ENCODE data around the gene TCF4. TPM values are rescaled to one million over a fixed set of nuclear protein-coding genes. Genes with fewer than 3 reads are reported as not detected.
A peak's percentile ranks its signal among the peaks of the same experiment; 100 is the strongest.

Gene TCF4
- polyA plus RNA-seq, 1 of the 3 experiments (the other 2 are of a cell fraction), result 39.1 TPM

- TF ChIP-seq TCF12 (IDR thresholded peaks at IDR 0.05), result no peak
- no peak for TF ChIP-seq ELF1 (IDR thresholded peaks at IDR 0.05)
Observed at GRCh38 chr18:55256929-55257289, 331.1 kb downstream of the TCF4 start (continued).

GRCh38 chr18:55256226-55256928 is 331.6 kb downstream of the TCF4 start:
- peak overlapping the region; percentile 17 for H3K4me2 ChIP-seq
- no peak overlapping the region for H3K4me3 ChIP-seq (ENCODE audit: low read depth in 2 of 2, low read length in 1 of 2)
- peaks cover 55% of the 10 kb centered on the region for H3F3A ChIP-seq (replicated peaks; ENCODE audit: insufficient read depth)
- no peaks in the 10 kb centered on the region for H4K20me1 ChIP-seq (ENCODE audit: insufficient read depth)
- DNase-seq, result no peak
- no peak overlapping the region for H2AFZ ChIP-seq (ENCODE audit: low read depth)
- no peaks in the 10 kb centered on the region for H3K27me3 ChIP-seq (ENCODE audit: insufficient read depth)
- TF ChIP-seq TCF12 (IDR thresholded peaks at IDR 0.05) (0 out of 2 replicates have a peak, but pooled peaks have one; percentile 6), TEAD4 (IDR thresholded peaks at IDR 0.05; ENCODE audit: borderline replicate concordance, insufficient read depth) (no peak)
- peaks cover 73 to 94% of the 10 kb centered on the region in 2 experiments for H3K36me3 ChIP-seq (replicated peaks in 1 of 2; ENCODE audit: control insufficient read depth in 1 of 2, insufficient read depth in 2 of 2, low read length in 1 of 2)
- peaks cover 33 to 35% of the 10 kb centered on the region in 2 experiments; a peak in 3 of 4 replicates for H3K4me1 ChIP-seq (ENCODE audit: control insufficient read depth in 1 of 2, insufficient read depth in 2 of 2, low read depth in 1 of 2, low read length in 1 of 2)
- no peaks in the 10 kb centered on the region for H3K9me3 ChIP-seq
- CTCF ChIA-PET, result interaction anchor here (0.9 to 4.2 kb wide), 4 partner anchors 11 to 69 kb away, joined by 3 to 15 read pairs (median 4); no protein-coding TSS in a partner anchor
- H3K79me2 ChIP-seq (ENCODE audit: insufficient read depth), result peaks cover 32% of the 10 kb centered on the region; the same call in 1 of the 2 replicates
- H3K27ac ChIP-seq (ENCODE audit: low read depth in 2 of 2, low read length in 1 of 2), result peak overlapping the region; percentile 60 to 90
- POLR2A ChIA-PET, result no interaction called here
- H3K9ac ChIP-seq, result peak overlapping the region; percentile 14; the same call in 1 of the 2 replicates
- no peaks in the 10 kb centered on the region for H3K9me2 ChIP-seq
- WGBS (ENCODE audit: low lambda C conversion rate), result 52% methylated on average over 7 of the region's 7 CpGs

GRCh38 chr18:55253814-55254213 is 334.2 kb downstream of the TCF4 start:
- H3K9me3 ChIP-seq, result no peaks in the 10 kb centered on the region
- H3K4me1 ChIP-seq (ENCODE audit: control insufficient read depth in 1 of 2, insufficient read depth in 2 of 2, low read depth in 1 of 2, low read length in 1 of 2), result peaks cover 44 to 48% of the 10 kb centered on the region in 2 experiments
- DNase-seq, result no peak
- CTCF ChIA-PET, result interaction anchor here (1.5 kb wide), 1 partner anchor 19 kb away, joined by 5 read pairs; no protein-coding TSS in a partner anchor
- no peak overlapping the region for H3K9ac ChIP-seq
- WGBS (ENCODE audit: low lambda C conversion rate), result 91% methylated on average over 1 of the region's 1 CpG
- peaks cover 30% of the 10 kb centered on the region; the same call in 1 of the 2 replicates for H3K79me2 ChIP-seq (ENCODE audit: insufficient read depth)
- POLR2A ChIA-PET, result no interaction called here
- H2AFZ ChIP-seq (ENCODE audit: low read depth), result no peak overlapping the region
- H3K4me2 ChIP-seq, result no peak overlapping the region
- H3K27ac ChIP-seq (ENCODE audit: low read depth in 2 of 2, low read length in 1 of 2), result peak overlapping the region; percentile 87 to 90
- H3K36me3 ChIP-seq (replicated peaks in 1 of 2; ENCODE audit: control insufficient read depth in 1 of 2, insufficient read depth in 2 of 2, low read length in 1 of 2), result peaks cover 51 to 93% of the 10 kb centered on the region in 2 experiments
- no peaks in the 10 kb centered on the region for H3K9me2 ChIP-seq
- no peak overlapping the region for H3K4me3 ChIP-seq (ENCODE audit: low read depth in 2 of 2, low read length in 1 of 2)
- no peaks in the 10 kb centered on the region for H4K20me1 ChIP-seq (ENCODE audit: insufficient read depth)
- H3F3A ChIP-seq (replicated peaks; ENCODE audit: insufficient read depth), result peaks cover 75% of the 10 kb centered on the region
- TF ChIP-seq MAX (IDR thresholded peaks at IDR 0.05; ENCODE audit: low read depth) (no peak), IRF3 (IDR thresholded peaks at IDR 0.05; ENCODE audit: low read depth, low read length) (no peak), MXI1 (IDR thresholded peaks at IDR 0.05; ENCODE audit: low read depth, low read length) (no peak), TEAD4 (IDR thresholded peaks at IDR 0.05; ENCODE audit: borderline replicate concordance, insufficient read depth) (no peak), NRF1 (IDR thresholded peaks at IDR 0.05; ENCODE audit: low read depth, low read length) (no peak), YY1 (IDR thresholded peaks at IDR 0.05; ENCODE audit: low read depth) (no peak), EZH2phosphoT487 (IDR thresholded peaks at IDR 0.05; ENCODE audit: borderline replicate concordance, low read depth) (no peak), GABPA (IDR thresholded peaks at IDR 0.05; ENCODE audit: low read depth) (no peak), USF1 (IDR thresholded peaks at IDR 0.05; ENCODE audit: borderline replicate concordance, low read depth) (no peak), CTCF (IDR thresholded peaks at IDR 0.05) (no peak)
- H3K27me3 ChIP-seq (ENCODE audit: insufficient read depth), result no peaks in the 10 kb centered on the region
